ENCODE data around the gene THRB.

Gene THRB

DNA sequence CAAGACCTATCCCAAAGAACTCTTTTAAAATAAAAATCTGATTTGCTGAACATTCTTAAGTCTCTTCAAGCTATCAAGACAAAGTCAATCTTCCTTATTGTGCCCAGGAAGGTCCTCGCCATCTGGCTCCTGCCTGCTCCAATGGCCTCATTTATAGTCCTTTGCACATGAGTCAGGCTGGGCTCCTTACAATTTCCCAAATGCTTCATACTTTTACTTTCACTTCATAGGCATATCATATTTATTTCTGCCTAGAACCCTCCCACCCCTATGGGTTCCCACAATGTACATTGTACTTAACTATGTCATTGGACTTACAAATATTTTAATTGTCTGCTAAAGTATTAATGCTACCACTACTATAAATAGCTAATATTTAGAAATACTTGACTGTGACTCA lies 9.1 kb downstream of the THRB start:
- no peak for DNase-seq

GRCh38 chr3:24483873-24484272 lies 10.8 kb downstream of the THRB start:
- DNase-seq, result no peak

- no peak for DNase-seq
These were observed 12.4 kb downstream of the THRB start for GRCh38 chr3:24482096-24482705.

DNA sequence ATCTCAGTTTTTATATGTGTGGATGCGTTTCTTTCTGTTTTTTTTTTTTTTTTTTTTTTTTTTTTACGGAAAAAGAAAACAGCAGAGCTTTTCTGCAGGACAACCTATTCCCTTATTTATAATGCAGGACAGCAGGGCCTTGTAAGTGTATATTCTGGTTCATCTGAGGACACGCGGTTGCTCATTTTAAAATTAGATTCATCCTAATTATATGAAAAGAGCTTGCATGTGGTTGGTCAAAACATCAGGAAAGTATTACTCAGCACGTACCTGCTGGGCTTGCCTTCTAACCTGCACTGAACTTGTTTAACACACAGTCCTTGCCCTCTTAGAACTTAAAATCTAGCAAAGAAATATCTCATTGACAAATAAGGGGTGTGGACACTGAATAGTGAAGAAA lies 13.5 kb downstream of the THRB start:
- no peak for DNase-seq

DNA sequence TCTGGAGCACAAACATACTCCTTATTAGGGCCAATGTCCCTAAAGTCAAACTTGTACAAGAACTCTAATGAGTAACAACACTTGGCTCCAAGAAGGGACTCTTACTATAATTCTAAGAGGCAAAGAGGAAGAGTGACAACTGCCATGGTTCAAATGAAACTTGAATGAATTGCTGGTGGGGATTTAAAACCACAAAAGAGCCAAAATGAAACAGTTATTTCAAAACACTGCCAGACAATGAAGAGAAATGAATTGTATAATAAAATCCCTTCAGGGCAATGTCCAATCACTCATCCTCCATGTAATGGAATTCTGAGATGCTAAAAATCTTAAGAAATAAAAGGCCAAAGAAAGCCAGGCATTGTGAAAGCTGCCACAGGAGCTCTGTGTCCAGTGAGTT lies 14.2 kb downstream of the THRB start:
- DNase-seq, result no peak

DNA sequence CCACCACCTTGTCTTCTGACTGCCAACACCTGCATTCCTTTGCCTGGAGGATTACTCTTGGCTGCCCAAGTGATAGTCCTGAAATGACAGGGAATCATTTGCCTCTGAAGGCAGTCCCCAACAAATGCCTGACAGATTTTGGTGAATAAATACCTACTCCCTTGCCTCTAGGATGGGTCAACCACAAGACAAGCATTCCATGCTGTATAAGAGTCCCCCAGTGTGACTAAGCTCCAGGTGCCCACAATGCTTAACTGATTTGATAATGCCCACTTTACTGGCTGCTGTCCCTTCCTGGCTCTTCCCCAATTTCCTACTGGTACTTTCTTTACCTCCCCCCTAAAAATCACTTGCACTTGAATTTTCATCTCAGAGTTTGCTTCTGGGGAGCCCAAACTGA lies 14.8 kb downstream of the THRB start:
- no peak for DNase-seq

DNA sequence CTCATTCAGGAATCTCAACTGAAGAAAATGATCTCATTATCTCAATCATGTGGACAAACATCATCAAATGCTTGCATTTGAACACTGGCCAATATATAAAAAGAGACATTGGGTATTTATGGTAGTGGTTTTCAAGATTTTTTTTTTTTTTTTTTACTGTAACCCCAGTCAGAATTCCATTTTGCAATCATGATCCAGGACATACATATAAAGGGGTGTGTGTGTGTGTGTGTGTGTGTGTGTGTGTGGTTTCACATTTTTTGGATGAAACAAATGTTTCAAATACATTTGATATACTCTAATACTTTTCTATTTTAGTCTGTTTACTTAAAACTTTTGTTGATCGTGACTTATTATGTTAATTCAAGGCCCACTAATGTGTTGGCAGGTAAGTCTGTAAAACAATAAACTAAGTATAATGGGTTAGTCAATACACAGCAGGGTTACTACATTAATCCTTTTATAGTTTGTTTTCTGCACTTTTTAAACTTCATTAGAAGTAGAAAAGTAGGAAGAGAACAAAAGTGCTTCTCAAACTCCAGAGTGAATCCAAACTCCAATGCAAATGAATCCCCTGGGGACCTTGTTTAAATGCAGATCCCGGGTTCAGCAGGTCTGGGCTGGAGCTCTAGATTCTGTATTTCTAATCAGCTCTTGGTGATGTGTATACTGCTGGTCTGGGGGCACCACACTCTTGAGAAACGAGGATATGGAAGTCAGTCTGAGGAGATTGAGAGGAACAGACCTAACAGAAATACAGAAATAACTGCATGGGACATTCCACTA lies 17.6 kb downstream of the THRB start:
- no peak for DNase-seq

GRCh38 chr3:24475925-24476324 lies 18.7 kb downstream of the THRB start:
- DNase-seq, result no peak

DNA sequence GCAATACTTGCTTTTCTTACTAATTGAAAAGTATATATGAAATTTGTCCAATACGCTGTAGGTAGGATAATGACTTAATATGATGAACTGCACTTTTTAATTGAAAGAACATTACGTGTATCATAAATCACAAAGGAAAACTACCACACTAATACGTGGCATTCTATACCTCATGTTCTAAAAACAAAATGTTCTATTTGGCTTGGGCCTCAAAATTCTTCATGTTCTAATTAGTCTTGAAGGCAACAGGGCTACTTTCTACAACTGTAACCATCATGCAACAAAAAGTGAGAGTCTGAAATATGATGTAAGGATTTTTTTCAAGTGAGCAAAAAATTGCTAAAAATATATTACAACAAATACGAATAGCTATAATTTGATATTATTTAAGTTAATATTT lies 19.8 kb downstream of the THRB start:
- DNase-seq, result no peak

DNA sequence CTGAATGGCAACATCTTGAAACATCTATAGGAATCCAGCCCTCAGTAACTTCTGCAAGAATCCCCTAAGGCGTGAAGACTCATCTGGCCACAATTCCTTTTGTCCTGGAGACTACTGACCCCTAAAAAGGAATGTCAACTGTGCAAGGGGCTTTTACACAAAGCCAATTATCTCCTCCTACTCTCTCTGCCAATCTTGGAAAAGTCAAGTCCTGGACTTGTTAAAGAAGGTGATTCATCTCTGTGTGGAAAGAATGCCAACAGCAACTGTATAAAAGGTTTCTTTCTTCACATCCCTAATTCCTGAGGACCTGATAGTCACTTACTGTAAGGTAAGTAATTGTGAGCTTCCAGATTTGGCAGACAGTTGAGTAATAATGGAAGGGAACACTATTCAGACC lies 22.3 kb downstream of the THRB start:
- no peak for DNase-seq

DNA sequence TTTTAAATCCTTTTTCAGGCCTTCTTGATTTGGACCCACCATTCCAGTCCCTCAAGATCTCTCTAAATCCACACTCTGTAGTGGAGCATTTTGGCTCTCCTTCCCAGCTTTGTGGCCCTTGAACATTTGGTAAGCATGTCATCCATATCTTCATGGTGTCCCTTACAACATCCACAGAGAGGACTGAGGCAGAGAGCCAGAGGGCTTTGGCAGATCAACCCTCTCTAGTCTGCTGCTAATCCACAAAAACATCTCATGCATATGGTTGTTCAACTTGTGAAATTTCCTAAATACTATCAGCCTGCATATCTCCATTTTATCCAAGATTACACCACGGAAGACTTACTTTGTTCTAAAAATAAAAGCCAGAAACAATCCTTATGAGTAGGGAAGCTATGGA lies 23.2 kb downstream of the THRB start:
- DNase-seq, result no peak

DNA sequence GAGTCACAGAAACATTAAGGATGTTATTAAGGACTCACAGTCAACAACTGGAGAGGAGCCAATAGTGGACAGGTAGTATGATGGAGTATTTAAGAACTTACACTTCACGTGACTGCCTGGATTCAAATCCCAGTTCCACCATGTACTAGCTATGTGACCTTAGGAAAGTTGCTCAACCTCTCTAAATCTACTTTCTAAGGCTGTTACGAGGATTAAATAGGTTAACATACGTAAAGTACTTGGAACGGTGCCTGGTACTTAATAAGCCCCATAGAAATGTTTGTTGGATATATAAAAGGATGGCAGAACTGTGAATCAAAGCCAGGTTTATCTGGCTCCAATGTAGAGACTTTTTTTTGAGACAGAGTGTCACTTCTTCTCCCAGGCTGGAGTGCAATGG lies 24.4 kb downstream of the THRB start:
- no peak for DNase-seq

GRCh38 chr3:24464389-24464788 lies 30.3 kb downstream of the THRB start:
- no peak for DNase-seq

DNA sequence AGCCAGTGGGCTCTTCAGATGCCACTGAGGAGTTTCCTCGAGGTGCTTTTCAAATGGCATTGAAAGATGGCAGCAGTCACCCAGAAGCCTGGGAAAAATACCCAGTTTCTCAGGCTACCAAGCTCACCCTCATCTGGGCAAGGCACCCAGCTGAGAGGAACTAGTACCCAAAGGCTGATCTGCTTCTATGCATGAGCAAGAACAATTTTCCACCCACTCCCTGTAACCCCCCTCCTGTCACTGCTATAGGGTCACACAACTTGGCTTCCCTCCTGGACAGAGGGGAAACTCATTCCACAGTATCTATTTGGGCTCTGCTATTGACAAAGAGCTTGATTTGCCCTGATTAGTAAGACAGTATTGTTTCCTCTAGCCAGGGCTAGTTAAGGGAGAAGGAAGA lies 31.9 kb downstream of the THRB start:
- DNase-seq, result no peak

GRCh38 chr3:24460974-24461373 lies 33.7 kb downstream of the THRB start:
- no peak for DNase-seq

DNA sequence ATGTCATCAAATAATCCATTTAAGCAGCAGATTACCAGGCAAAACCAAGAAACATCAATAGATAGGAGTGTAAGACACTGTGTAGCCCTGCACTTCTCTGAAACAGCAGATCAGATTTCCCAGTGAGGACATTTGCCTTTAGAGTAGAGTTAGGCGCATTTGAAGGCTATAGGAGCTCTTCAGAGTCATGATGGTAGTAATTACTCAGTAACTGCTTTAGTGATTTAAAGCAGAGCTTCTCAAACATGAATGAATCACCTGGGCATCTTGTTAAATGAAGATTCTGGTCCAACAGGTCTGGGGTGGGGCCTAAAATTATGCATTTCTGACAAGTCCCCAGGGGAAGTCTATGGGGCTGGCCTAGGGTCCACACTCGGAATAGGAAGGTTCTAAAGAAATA lies 36.9 kb downstream of the THRB start:
- no peak for DNase-seq

- no peak for DNase-seq
These were observed 39.8 kb downstream of the THRB start for GRCh38 chr3:24454856-24455255.

- no peak for DNase-seq
These were observed 40.3 kb downstream of the THRB start for GRCh38 chr3:24454393-24454792.

- no peak for DNase-seq
These were observed 43.1 kb downstream of the THRB start for GRCh38 chr3:24451461-24452099.

- no peak for DNase-seq
These were observed 44.3 kb downstream of the THRB start for GRCh38 chr3:24450160-24450907.

DNA sequence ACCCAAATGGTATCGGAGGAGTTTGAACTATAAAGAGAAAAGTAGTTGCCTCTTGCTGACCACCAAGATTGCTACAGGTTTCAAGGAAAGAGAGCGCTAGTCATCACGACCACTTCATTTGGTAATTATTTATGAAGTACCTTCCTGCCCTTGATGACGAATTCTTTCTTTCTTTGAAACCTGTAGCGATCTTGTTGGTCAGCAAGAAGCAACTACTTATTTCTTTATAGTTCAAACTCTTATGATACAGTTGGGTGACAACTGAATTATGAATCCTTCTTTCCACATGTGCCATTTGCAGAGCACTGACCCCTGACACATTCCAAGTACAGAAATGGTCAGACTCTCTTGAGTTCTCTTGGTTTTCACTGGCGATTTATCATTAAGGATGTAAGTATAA lies 46.8 kb downstream of the THRB start:
- DNase-seq, result no peak

DNA sequence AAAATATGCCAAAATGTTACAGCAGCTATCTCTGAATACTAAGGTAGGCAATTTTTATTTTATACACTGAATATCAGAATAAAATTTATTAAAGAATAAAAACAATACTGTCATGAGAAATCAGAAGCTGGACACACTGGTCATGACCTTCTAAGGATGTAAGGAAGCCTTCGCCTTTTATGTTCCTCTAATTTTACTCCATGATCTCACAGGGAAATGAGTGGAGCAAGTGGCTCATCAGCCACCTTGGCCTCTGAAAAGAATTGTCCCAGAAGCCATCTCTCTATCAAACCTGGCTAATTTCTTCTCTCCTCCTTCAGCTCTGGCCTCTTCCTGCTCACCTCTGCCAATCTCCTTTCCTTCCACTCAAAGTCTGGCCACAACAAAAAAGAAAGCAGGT lies 48.6 kb downstream of the THRB start:
- no peak for DNase-seq

- DNase-seq, result no peak
These were observed 51.2 kb downstream of the THRB start for GRCh38 chr3:24443476-24443875.

Measured in NK-92 treated with Interleukin-12 subunit alpha and Interleukin-12 subunit beta, amount 100 ng/mL, for 24 hours (cell line).